Skeletal muscle cell (primary cell): ENCODE data around the gene KCNJ6.

ENCODE experiments used
- DNase-seq: peaks from one replicate; pipeline ENCODE4 v3.0.0-alpha.2; 2010; ENCODE audit warnings: low read depth
- H3K4me3 ChIP-seq: 2 replicates; pipeline ENCODE4 v1.5.1; 2011; ENCODE audit warnings: low read depth, mild to moderate bottlenecking, control low read depth, low read length, moderate library complexity

The KCNJ6 gene

DNA sequence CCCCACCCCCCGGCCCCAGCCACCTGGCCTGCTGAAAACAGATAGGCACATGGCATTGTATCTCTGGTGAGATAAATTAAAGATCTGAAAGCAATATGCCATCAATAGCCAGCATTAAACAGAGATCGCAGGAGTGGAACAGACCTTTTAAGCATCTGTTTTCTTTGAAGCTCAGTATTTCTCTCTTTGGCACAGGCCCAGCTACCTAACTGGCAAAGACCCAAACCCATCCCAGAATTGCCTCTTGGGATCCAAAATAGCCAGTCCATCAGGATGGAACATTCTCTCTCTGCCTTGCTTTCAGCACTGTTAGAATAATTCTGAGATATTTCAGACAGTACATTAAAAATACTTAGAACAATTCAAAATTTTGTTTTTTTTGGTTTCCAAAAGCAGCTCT, 46.0 kb downstream of the KCNJ6 start:
- DNase-seq: no peak

DNA sequence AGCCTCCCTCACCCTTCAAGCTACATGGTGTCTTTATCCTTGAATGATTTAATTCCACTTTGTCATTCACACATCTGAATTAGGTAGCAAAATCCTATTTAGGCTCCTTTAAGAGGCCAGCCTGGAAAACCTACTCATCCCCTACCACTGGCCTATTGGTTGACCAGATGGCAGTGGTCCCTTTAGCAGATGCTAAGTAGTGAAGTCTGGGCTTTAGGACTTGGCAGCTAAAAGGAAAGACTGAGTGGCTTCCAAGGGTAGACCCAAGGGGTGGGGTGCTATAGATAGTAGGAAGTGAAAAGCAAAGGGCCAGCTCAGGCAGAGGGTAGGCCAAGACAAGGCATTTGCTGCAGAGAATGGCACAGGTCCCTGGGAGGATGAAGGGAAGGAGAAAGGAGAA, 46.6 kb downstream of the KCNJ6 start:
- no peak for DNase-seq
- H3K4me3 ChIP-seq: no peak overlapping the region

More for the DNA sequence above, 46.0 kb downstream of the KCNJ6 start:
- no peak overlapping the region for H3K4me3 ChIP-seq

DNA sequence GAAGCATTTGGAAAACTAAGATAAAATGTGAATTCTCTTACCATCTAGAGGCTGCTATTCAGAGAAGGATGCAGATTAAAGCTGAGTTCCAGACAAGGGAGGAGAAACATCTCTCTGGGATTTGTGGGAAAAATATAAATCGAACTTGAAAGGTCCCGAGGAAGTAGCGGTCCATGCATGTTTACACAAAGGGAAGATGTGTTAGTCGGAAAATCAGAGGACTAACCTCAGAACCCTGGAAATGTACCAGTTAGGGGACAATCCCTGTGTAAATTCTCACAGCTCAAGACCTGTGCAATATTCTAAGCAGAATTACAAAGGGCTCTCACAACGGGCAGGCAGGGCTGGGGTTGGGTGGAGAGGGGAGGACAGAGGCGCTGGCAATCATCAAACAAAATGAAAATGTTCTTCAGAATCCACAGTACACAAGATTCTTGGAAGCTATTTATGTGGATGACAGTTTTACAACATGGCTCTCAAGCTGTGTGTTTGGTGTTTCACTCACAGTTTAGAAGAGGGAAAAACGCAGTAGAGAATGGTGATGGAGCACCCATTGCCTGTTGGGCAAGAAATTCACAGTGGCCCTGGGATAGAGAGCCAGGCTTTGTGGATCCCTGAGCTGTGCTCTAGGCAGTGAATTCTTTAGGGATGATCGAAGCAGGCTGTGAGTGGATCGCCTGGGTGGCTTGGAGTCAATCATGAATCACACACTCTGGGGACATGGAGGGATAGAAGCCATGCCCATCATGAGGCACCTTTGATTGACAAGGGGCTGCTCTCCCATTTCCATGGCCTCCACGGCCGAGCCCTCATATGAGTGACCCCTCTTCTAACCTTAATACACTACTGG, 47.6 kb downstream of the KCNJ6 start:
- DNase-seq: no peak
- H3K4me3 ChIP-seq: no peak overlapping the region

- DNase-seq: no peak
- H3K4me3 ChIP-seq: no peak overlapping the region
Measured at GRCh38 chr21:37866027-37866426, 50.2 kb downstream of the KCNJ6 start.

DNA sequence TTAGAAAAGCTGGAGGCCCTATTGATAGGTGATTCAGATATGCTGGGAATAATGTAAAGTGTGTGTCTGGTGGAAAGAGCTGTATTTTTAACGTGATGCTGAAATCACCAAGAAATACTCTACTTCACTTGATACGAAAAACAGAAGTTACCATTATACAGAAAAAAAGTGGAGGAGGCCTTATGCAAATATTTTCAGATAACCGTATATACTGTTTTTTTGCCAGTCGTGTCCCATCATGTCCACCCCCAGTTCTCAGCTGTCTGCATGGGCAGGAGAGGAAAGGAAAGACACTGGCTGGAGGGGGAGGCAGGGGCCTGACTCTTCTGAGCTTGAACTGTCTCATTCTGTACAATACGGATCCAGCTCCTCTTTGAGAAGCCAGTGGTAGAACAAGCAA, 51.1 kb downstream of the KCNJ6 start:
- H3K4me3 ChIP-seq: no peak overlapping the region
- no peak for DNase-seq

DNA sequence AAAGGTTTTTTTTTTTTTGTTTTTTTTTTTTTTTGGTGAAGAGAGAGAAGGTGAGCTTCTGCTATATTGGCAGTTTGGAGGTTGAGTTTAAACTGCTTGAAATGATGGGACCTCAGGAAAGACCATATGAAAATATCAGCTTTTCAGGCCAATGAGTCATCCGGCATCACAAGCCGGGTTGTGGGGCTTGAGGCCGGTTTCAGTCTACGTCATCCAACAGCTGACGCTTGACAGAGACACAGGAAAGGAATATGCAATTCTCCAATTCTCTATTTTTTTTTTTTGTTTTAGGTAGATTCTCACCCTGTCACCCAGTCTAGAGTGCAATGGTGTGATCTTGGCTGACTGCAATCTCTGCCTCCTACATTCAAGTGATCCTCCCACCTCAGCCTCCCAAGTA, 52.4 kb downstream of the KCNJ6 start:
- DNase-seq: no peak
- no peak overlapping the region for H3K4me3 ChIP-seq

GRCh38 chr21:37862536-37862935, 53.7 kb downstream of the KCNJ6 start:
- H3K4me3 ChIP-seq: no peak overlapping the region
- DNase-seq: no peak

DNA sequence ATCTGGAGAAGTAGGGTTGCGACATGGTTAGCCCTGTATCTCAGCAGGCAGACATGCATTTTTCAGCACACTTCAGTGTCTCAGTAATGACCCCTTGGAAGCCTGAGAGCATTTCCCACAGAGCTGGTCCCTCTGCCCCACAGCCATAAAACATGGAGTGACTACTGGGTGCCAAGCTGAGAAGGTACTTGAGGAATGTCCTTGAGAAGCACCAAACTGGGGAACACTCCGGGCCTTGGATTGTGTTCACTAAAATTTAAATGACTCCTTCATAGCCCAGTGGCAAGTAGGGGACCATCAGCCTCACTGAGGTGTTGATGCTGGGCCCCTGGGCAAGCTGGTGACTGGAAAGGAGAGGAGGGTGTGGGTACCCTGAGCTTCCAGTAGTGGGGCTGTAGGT, 54.7 kb downstream of the KCNJ6 start:
- no peak for DNase-seq
- no peak overlapping the region for H3K4me3 ChIP-seq

- DNase-seq: no peak
- no peak overlapping the region for H3K4me3 ChIP-seq
Measured at GRCh38 chr21:37860416-37860815, 55.8 kb downstream of the KCNJ6 start.

DNA sequence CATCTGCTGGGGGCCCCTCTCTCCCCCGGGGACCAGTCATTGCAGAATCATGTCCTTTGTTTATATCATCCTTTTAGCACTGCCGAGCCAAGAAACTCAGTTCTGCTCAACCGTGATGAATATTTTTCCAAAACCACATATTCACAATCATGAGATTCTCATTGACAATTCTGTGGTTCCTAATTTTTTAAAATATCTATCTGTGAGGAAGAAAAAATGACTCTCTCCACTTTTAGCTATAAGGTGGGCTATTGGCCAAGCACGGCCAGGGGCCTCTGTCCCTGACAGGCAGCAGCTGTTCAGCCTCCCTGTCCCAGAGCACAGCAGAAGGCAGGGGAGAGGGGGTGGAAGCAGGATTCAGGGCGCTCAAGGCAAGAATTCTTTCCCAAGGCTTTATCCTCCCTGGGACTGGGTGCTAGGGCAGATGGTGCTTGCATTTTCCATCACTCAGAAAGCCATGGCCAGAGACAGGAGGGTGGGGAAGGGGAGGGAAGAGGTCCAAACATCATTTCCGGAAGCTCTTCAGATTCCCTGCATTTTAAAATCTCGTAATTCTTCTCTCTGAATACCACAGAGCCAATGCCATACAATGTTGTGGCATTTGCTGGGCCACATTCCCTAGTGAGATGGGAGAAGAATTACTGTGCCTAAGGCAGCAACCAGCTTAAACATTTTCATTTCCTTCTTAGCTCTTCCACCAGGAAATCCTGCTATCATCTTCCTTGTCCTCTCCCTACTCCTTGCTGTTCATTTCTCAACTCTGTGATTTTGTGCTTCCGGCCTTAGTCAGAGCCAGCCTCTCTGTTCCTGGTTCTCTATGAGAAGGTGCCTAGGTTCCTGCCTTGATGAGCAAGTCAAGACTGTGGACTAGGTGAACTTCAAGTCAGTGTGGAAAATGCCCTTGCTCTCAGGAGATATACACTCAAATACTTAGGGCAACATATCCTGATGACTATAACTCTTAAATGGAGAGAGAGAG, 60.3 kb downstream of the KCNJ6 start:
- peak overlapping the region; percentile 3 for H3K4me3 ChIP-seq
- no peak for DNase-seq

DNA sequence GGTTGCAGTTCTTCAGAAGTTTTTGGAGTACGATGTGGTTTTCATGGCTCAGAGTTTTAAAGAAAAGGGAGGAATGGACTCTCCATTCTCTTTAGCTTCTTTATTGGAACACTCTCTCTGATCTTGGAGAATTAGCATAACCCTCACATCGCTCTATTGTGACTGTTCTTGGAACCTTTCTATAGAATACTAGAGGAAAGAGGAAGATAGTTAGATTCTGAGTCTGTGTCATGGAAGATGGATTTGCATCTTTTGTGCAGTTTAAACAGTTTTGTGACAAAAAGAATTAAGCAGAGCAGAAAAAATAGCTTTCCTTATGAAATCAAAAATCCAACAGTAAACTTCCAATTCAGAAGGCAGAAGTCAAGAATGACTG, 61.0 kb downstream of the KCNJ6 start:
- no peak for DNase-seq
- no peak overlapping the region for H3K4me3 ChIP-seq

GRCh38 chr21:37849506-37850102, 66.7 kb downstream of the KCNJ6 start:
- no peak for DNase-seq
- no peak overlapping the region for H3K4me3 ChIP-seq

DNA sequence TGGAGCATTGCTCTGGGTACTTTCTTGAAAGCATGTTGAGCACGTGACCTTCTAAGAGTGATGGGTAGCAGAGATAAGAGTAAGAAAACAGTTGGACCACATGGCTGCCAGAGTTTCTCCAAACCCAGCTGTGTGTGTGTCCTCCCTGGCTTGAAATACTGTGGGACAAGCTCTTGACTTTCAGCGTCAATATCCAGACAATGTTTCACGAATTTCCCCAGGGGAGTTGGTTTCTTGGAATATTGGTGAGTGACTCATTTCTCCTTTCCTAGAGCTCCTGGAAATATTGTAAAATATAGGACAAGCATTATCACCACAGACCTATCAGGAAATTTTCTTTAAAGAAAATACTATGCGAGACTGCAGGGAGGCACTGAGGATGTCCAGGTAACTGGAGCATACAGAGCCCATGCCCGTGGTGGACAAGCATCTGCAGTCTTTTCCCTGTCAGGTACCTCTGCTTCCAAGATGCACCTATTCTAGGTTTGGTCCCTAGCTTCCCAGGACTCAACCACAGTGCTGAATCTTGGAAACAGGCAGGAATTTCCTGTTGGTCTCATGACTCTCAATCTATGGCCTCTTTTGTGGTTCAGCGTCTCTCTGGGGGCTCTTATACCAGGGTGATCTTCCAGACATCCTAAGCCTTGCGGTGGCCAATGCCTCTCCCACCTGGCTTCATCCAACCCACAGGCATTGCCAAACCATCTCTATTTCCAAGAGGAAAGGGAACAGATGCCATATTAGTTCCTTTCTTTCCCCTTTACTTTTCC, 67.4 kb downstream of the KCNJ6 start:
- no peak overlapping the region for H3K4me3 ChIP-seq
- no peak for DNase-seq

- H3K4me3 ChIP-seq: no peak overlapping the region
- DNase-seq: no peak
Measured at GRCh38 chr21:37845535-37845934, 70.7 kb downstream of the KCNJ6 start.

- DNase-seq: no peak
- no peak overlapping the region for H3K4me3 ChIP-seq
Measured at GRCh38 chr21:37843191-37843590, 73.1 kb downstream of the KCNJ6 start.

- DNase-seq: no peak
- no peak overlapping the region for H3K4me3 ChIP-seq
Measured at GRCh38 chr21:37842163-37842919, 73.9 kb downstream of the KCNJ6 start.

DNA sequence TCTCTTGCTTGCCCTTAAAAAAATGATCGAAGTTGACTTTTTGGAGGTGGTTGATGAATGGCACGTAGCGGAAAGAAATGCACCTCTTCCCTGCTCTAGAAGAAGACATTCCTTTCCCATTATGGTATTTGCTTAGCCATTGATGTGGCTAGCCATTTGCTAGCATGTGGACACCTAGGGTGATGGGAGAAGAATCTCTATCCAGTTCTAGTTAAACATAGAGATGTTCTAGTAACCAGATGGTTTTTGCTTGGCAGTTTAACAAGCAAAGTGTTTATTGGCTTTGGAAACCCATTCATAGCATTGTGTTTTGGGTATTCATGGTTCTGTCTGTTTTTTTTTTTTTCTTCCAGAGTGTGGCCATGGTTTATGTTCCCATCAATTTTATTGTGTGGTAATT, 78.9 kb downstream of the KCNJ6 start:
- no peak overlapping the region for H3K4me3 ChIP-seq
- no peak for DNase-seq

DNA sequence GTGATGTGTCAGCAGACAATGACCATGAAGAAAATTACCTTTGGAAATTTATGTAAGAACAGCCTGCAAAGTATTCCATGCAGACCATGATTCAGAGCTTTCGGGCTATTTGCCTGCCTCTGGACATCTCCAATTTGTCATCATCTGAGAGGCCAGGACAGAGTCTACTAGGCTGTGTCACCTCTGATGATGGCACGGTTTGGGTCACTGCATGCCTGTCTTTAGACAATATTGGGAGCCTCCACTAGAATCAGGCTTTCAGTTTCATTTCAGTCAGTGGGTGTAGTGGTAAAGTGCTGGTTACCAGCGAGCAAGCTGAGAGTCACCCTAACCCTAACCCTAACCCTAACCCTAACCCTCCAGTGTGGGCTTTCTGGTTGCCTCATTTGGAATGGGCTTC, 80.8 kb downstream of the KCNJ6 start:
- H3K4me3 ChIP-seq: no peak overlapping the region
- DNase-seq: no peak

GRCh38 chr21:37833301-37833700, 83.0 kb downstream of the KCNJ6 start:
- DNase-seq: no peak
- no peak overlapping the region for H3K4me3 ChIP-seq
